H1 (cell line): ENCODE measurements around the gene PSD2. TPM values are rescaled to one million over a fixed set of nuclear protein-coding genes. Genes with fewer than 3 reads are reported as not detected.

Experiments used
- CTCF ChIA-PET: fragments of 300-600 bp; sonication (Branson Sonifier 250); formaldehyde crosslinking; loops from one replicate; lab custom pipeline; 2021; ENCODE audit not compliant: partially characterized antibody; lab: Charles Lee
- POLR2A ChIA-PET: fragments of 300-600 bp; sonication (Branson Sonifier 250); formaldehyde crosslinking; loops from one replicate; lab custom pipeline; 2021; ENCODE audit warnings: inconsistent platforms; ENCODE audit not compliant: partially characterized antibody; lab: Charles Lee
- DNase-seq, 2 experiments: peaks; one replicate each; pipeline versions ENCODE4 v3.0.0 to v3.0.0-alpha.2; 2010 to 2022; ENCODE audit warnings: low spot score in 2 of 2, low read depth in 1 of 2, mixed read lengths in 1 of 2
- FAIRE-seq: peaks from 2 replicates; lab custom pipeline; 2011; peaks lifted over from hg19 to GRCh38; lab: Jason Lieb, UNC
- H2AFZ ChIP-seq: 2 replicates; pipeline ENCODE4 v1.8.1; 2012; ENCODE audit warnings: low read length, inconsistent platforms
- H2AK5ac ChIP-seq: 2 replicates; pipeline ENCODE4 v1.6.1; 2013; ENCODE audit warnings: low read depth, low read length
- H2BK120ac ChIP-seq: replicated peaks from 2 replicates; pipeline ENCODE3; 2013; ENCODE audit warnings: low read depth, low read length, inconsistent platforms
- H2BK12ac ChIP-seq: 2 replicates; pipeline ENCODE4 v1.6.1; 2013; ENCODE audit warnings: low read depth, low read length
- H2BK15ac ChIP-seq: 2 replicates; pipeline ENCODE4 v1.6.1; 2013; ENCODE audit warnings: low read length
- H2BK20ac ChIP-seq: 2 replicates; pipeline ENCODE4 v1.6.1; 2013; ENCODE audit warnings: low read length
- H2BK5ac ChIP-seq: 2 replicates; pipeline ENCODE4 v1.6.1; 2013; ENCODE audit warnings: low read depth, low read length
- H3K14ac ChIP-seq: 2 replicates; pipeline ENCODE4 v1.6.1; 2013; ENCODE audit warnings: inconsistent platforms; ENCODE audit not compliant: insufficient read length
- H3K18ac ChIP-seq: 2 replicates; pipeline ENCODE4 v1.6.1; 2013; ENCODE audit warnings: low read length; ENCODE audit errors: extremely low read depth
- H3K23ac ChIP-seq: 2 replicates; pipeline ENCODE4 v1.6.1; 2013; ENCODE audit warnings: inconsistent platforms; ENCODE audit not compliant: insufficient read length
- H3K23me2 ChIP-seq: 2 replicates; pipeline ENCODE4 v1.6.1; 2013; ENCODE audit warnings: low read depth, low read length
- H3K27ac ChIP-seq: 2 replicates; pipeline ENCODE4 v1.6.1; 2011; ENCODE audit warnings: low read depth, low read length, inconsistent platforms
- H3K27me3 ChIP-seq, 4 experiments: replicated peaks in 1 of 4; 1 replicate in 1 of 4; 2 replicates in 3 of 4; pipeline versions ENCODE4 v1.6.1 to v1.8.1; 2011 to 2013; ENCODE audit warnings: low read length in 3 of 4, mild to moderate bottlenecking in 3 of 4, inconsistent platforms in 2 of 4, mixed read lengths in 2 of 4, moderate library complexity in 1 of 4; ENCODE audit not compliant: control insufficient read depth in 3 of 4, insufficient read depth in 3 of 4; ENCODE audit errors: extremely low read depth in 1 of 4
- H3K36me3 ChIP-seq, 4 experiments: 2 replicates each; pipeline versions ENCODE4 v1.6.1 to v1.8.1; 2011 to 2013; ENCODE audit warnings: mild to moderate bottlenecking in 4 of 4, low read length in 3 of 4, moderate library complexity in 2 of 4, control low read depth in 1 of 4, inconsistent platforms in 1 of 4; ENCODE audit not compliant: insufficient read depth in 4 of 4, control insufficient read depth in 2 of 4
- H3K4ac ChIP-seq: replicated peaks from 2 replicates; pipeline ENCODE3; 2013; ENCODE audit warnings: low read length, low read depth, mixed read lengths, inconsistent platforms; ENCODE audit not compliant: insufficient read length
- H3K4me1 ChIP-seq, 4 experiments: replicated peaks in 1 of 4; 1 replicate in 1 of 4; 2 replicates in 3 of 4; pipeline versions ENCODE4 v1.6.1 to v1.8.1; 2011 to 2013; ENCODE audit warnings: low read length in 3 of 4, inconsistent platforms in 2 of 4, mixed read lengths in 1 of 4; ENCODE audit not compliant: insufficient read depth in 4 of 4, control insufficient read depth in 3 of 4
- H3K4me2 ChIP-seq, 2 experiments: 2 replicates each; pipeline versions ENCODE4 v1.6.1 to v1.8.1; 2011 to 2013; ENCODE audit warnings: low read depth in 2 of 2, low read length in 2 of 2, control low read depth in 1 of 2, inconsistent platforms in 1 of 2, mild to moderate bottlenecking in 1 of 2; ENCODE audit not compliant: insufficient read depth in 1 of 2
- H3K4me3 ChIP-seq, 4 experiments: fragments of 200-600, 300-600 bp in 1 of 4; sonication (generic), shearing (Covaris generic), sonication (Bioruptor Twin) in 1 of 4; 2 replicates each; pipeline versions ENCODE4 v1.5.1 to v1.8.1; 2011 to 2016; ENCODE audit warnings: low read length in 4 of 4, low read depth in 3 of 4, control low read depth in 2 of 4, inconsistent platforms in 2 of 4, mild to moderate bottlenecking in 2 of 4, mixed read lengths in 1 of 4, moderate library complexity in 1 of 4; ENCODE audit not compliant: insufficient read depth in 2 of 4; ENCODE audit errors: extremely low read depth in 1 of 4
- H3K56ac ChIP-seq: replicated peaks from 2 replicates; pipeline ENCODE3; 2013; ENCODE audit warnings: low read depth, mild to moderate bottlenecking, mixed read lengths, low read length, inconsistent platforms; ENCODE audit not compliant: insufficient read length
- H3K79me1 ChIP-seq: 2 replicates; pipeline ENCODE4 v1.6.1; 2013; ENCODE audit warnings: low read depth, low read length, control low read depth
- H3K79me2 ChIP-seq, 2 experiments: 2 replicates each; pipeline versions ENCODE4 v1.6.1 to v1.8.1; 2012 to 2013; ENCODE audit warnings: low read length in 2 of 2, mild to moderate bottlenecking in 2 of 2, inconsistent platforms in 1 of 2; ENCODE audit not compliant: insufficient read depth in 2 of 2, control insufficient read depth in 1 of 2
- H3K9ac ChIP-seq, 4 experiments: replicated peaks in 1 of 4; 1 replicate in 1 of 4; 2 replicates in 3 of 4; pipeline versions ENCODE4 v1.6.1 to v1.8.1; 2011 to 2013; ENCODE audit warnings: low read depth in 3 of 4, low read length in 3 of 4, control low read depth in 2 of 4, mild to moderate bottlenecking in 2 of 4, moderate library complexity in 2 of 4, inconsistent platforms in 1 of 4; ENCODE audit errors: extremely low read depth in 1 of 4
- H3K9me3 ChIP-seq, 2 experiments: 2 replicates each; pipeline versions ENCODE4 v1.6.1 to v1.8.1; 2012 to 2013; ENCODE audit warnings: mild to moderate bottlenecking in 2 of 2, moderate library complexity in 2 of 2, control low read depth in 1 of 2, inconsistent platforms in 1 of 2, low read depth in 1 of 2, low read length in 1 of 2, mixed read lengths in 1 of 2; ENCODE audit not compliant: insufficient read depth in 2 of 2
- H4K20me1 ChIP-seq, 2 experiments: replicated peaks in 1 of 2; 2 replicates each; pipeline versions ENCODE3 to v1.8.1; 2011 to 2013; ENCODE audit warnings: inconsistent platforms in 2 of 2, low read length in 2 of 2, mild to moderate bottlenecking in 1 of 2; ENCODE audit not compliant: insufficient read depth in 2 of 2, control insufficient read depth in 1 of 2
- H4K5ac ChIP-seq: 2 replicates; pipeline ENCODE4 v1.6.1; 2013; ENCODE audit warnings: low read length, low read depth, mixed read lengths, inconsistent platforms; ENCODE audit not compliant: insufficient read length
- H4K8ac ChIP-seq: 2 replicates; pipeline ENCODE4 v1.8.0; 2013; ENCODE audit warnings: mild to moderate bottlenecking, moderate library complexity, low read length, inconsistent platforms; ENCODE audit not compliant: insufficient read depth; ENCODE audit errors: extremely low read depth
- H4K91ac ChIP-seq: replicated peaks from 2 replicates; pipeline ENCODE3; 2013; ENCODE audit warnings: low read length, mixed read lengths, inconsistent platforms; ENCODE audit not compliant: insufficient read length
- CTCF ChIP-seq, 3 experiments: IDR thresholded peaks; 1 replicate in 2 of 3; 2 replicates in 1 of 3; pipeline versions ENCODE4 v1.5.1 to v1.6.1; 2011; ENCODE audit warnings: low read length in 3 of 3, mild to moderate bottlenecking in 3 of 3, inconsistent platforms in 2 of 3, low read depth in 1 of 3, moderate library complexity in 1 of 3; ENCODE audit not compliant: insufficient read depth in 1 of 3; ENCODE audit errors: control extremely low read depth in 1 of 3
- GABPA ChIP-seq: IDR thresholded peaks from 2 replicates; pipeline ENCODE4 v1.6.1; 2011; ENCODE audit warnings: mild to moderate bottlenecking, low read length, moderate library complexity, borderline replicate concordance; ENCODE audit not compliant: insufficient read depth
- RAD21 ChIP-seq, 2 experiments: IDR thresholded peaks in 1 of 2; conservative IDR thresholded peaks in 1 of 2; 2 replicates each; pipeline ENCODE4 v1.6.1; 2011; ENCODE audit warnings: low read depth in 2 of 2, low read length in 2 of 2, improper control_type of control experiment in 1 of 2, inconsistent platforms in 1 of 2, mild to moderate bottlenecking in 1 of 2, moderate library complexity in 1 of 2
- WGBS, 2 experiments: shearing (Covaris generic) in 1 of 2; methylation state at CpG; one replicate each; pipeline versions ENCODE4 v1.1.6 to v1.1.7; 2013 to 2015; ENCODE audit warnings: low lambda C conversion rate in 2 of 2, mixed read lengths in 2 of 2, inconsistent platforms in 1 of 2, low coverage in 1 of 2, missing lambda C conversion rate in 1 of 2; ENCODE audit not compliant: insufficient replicate concordance in 2 of 2, insufficient coverage in 1 of 2, insufficient read length in 1 of 2; ENCODE audit errors: extremely low coverage in 1 of 2, missing lambda C conversion rate in 1 of 2; 5-methylcytosine and 5-hydroxymethylcytosine counted together
- polyA plus RNA-seq, 7 experiments: library from polyadenylated mRNA; depleted of rRNA in 3 of 7; stranded (reverse) in 5 of 7; unstranded in 2 of 7; fragments of >200 nt in 5 of 7; fragments of 200-250 nt in 2 of 7; gene quantifications; 1 replicate in 5 of 7; 2 replicates in 1 of 7; 4 replicates in 1 of 7; pipeline versions ENCODE4 v1.2.1 to v1.2.3, GENCODE V29; 2011 to 2013; ENCODE audit warnings: missing spikeins in 2 of 7, mixed read lengths in 2 of 7
- total RNA-seq: library from RNA; stranded (reverse); fragmentation: NEBNext Ultra II Directional; extraction: Animal tissue kit (Norgen Biotek cat#: 25700); gene quantifications from 2 replicates; pipeline ENCODE4 v1.2.1, GENCODE V29; 2021

PSD2 gene
- total and polyA plus RNA-seq, 2 of the 8 experiments (the other 6 are each of a cell fraction or from before 2014, with no cell fraction given) = 0.06 to 0.14 TPM

GRCh38 chr5:139806726-139807646, 11.4 kb downstream of the PSD2 start:
- no peaks in the 10 kb centered on the region for H3K36me3 ChIP-seq
- no peak overlapping the region for H4K5ac ChIP-seq
- TF ChIP-seq RAD21 (IDR thresholded peaks at IDR 0.05 in 1 of 2, conservative IDR thresholded peaks at IDR 0.05 in 1 of 2; ENCODE audit: low read depth in 2 of 2, low read length in 2 of 2) = peak; percentile 9 to 31; a peak in 2 of 4 replicates
- no peak for TF ChIP-seq GABPA
- no peak for TF ChIP-seq CTCF (IDR thresholded peaks at IDR 0.05; ENCODE audit: control extremely low read depth in 1 of 3, insufficient read depth in 1 of 3, low read depth in 1 of 3, low read length in 3 of 3)
- no peaks in the 10 kb centered on the region for H3K23me2 ChIP-seq
- no peak overlapping the region for H3K56ac ChIP-seq
- H3K79me2 ChIP-seq = no peaks in the 10 kb centered on the region
- H2BK15ac ChIP-seq = no peak overlapping the region
- H2BK120ac ChIP-seq = no peak overlapping the region
- no peak overlapping the region for H2BK12ac ChIP-seq
- no peaks in the 10 kb centered on the region for H3K79me1 ChIP-seq
- no peak overlapping the region for H3K9ac ChIP-seq
- 78% methylated on average over 8 of the region's 8 CpGs; no CpG with 5 or more reads in 1 of the 2 experiments for WGBS, 2 experiments
- H3K4me1 ChIP-seq = no peaks in the 10 kb centered on the region
- H3K14ac ChIP-seq = no peak overlapping the region
- no peak overlapping the region for H3K23ac ChIP-seq
- H4K8ac ChIP-seq = no peak overlapping the region
- no peak overlapping the region for H3K18ac ChIP-seq
- no peaks in the 10 kb centered on the region for H3K9me3 ChIP-seq
- no peak overlapping the region for H3K4me3 ChIP-seq
- POLR2A ChIA-PET = interaction anchor here (0.6 to 1.8 kb wide), 3 partner anchors 9 to 74 kb away, joined by 3 to 5 read pairs (median 3); no protein-coding TSS in a partner anchor
- H3K27me3 ChIP-seq = peaks cover 0 to 3% (median 1%) of the 10 kb centered on the region in 4 experiments; a peak in 3 of 7 replicates
- no peak overlapping the region for H2AK5ac ChIP-seq
- no peak overlapping the region for H2BK20ac ChIP-seq
- no peak overlapping the region for H2AFZ ChIP-seq
- peaks cover 0 to 4% of the 10 kb centered on the region in 2 experiments for H4K20me1 ChIP-seq
- CTCF ChIA-PET = interaction anchor here (0.8 to 9.2 kb wide), 17 partner anchors 10 to 417 kb away, joined by 3 to 68 read pairs (median 7); partner anchors contain the start of gene PSD2
- no peak overlapping the region for H3K4me2 ChIP-seq
- FAIRE-seq = no peak
- no peak for DNase-seq
- no peak overlapping the region for H2BK5ac ChIP-seq
- H3K4ac ChIP-seq = no peak overlapping the region
- no peak overlapping the region for H3K27ac ChIP-seq
- H4K91ac ChIP-seq = no peak overlapping the region
